ENCODE results near the gene FUT2.

The FUT2 gene

GRCh38 chr19:48750771-48751504, 55.2 kb downstream of the FUT2 start:
- DNase-seq (ENCODE audit: low read depth in 2 of 2): no peak

- DNase-seq (ENCODE audit: low read depth in 2 of 2): no peak
Measured at GRCh38 chr19:48751845-48752495, 56.2 kb downstream of the FUT2 start.

GRCh38 chr19:48752496-48753365, 57.0 kb downstream of the FUT2 start, which contains the start of gene FUT1:
FUT1 (minus strand) TSS chr19:48752641; CDS start chr19:48751281, 1,360 bp downstream.
- no peak for DNase-seq (ENCODE audit: low read depth in 2 of 2)

- no peak for DNase-seq (ENCODE audit: low read depth in 2 of 2)
Measured at GRCh38 chr19:48755084-48755641, 59.4 kb downstream of the FUT2 start, which contains the start of gene FGF21. FGF21 (plus strand) TSS chr19:48755524; CDS start chr19:48756237, 713 bp downstream.
